DOHH2 (cell line): ENCODE results near the gene SLC7A9.

Experiments
- H3F3A ChIP-seq: fragments of 200-600 bp; sonication (generic), shearing (Covaris generic); 2 replicates; pipeline ENCODE4 v1.6.0; 2016; ENCODE audit warnings: antibody characterized with exemption, mild to moderate bottlenecking; ENCODE audit not compliant: control insufficient read depth, insufficient read depth
- H3K27ac ChIP-seq: fragments of 200-600 bp; sonication (generic); 2 replicates; pipeline ENCODE4 v1.5.1; 2014; ENCODE audit warnings: low read depth, mild to moderate bottlenecking, low read length, moderate library complexity
- H3K27me3 ChIP-seq: fragments of 200-600 bp; sonication (generic); 2 replicates; pipeline ENCODE4 v1.6.1; 2014; ENCODE audit warnings: mild to moderate bottlenecking, low read length, mixed read lengths; ENCODE audit not compliant: control insufficient read depth
- H3K36me3 ChIP-seq: fragments of 200-600 bp; sonication (generic); 2 replicates; pipeline ENCODE4 v1.6.1; 2014; ENCODE audit warnings: mild to moderate bottlenecking, low read length, moderate library complexity, mixed read lengths; ENCODE audit not compliant: control insufficient read depth
- H3K4me1 ChIP-seq: fragments of 200-600 bp; sonication (generic); 2 replicates; pipeline ENCODE4 v1.6.1; 2014; ENCODE audit warnings: mild to moderate bottlenecking, low read length, mixed read lengths; ENCODE audit not compliant: control insufficient read depth
- H3K4me2 ChIP-seq: fragments of 200-600 bp; sonication (generic); 2 replicates; pipeline ENCODE4 v1.6.0; 2014; ENCODE audit warnings: mild to moderate bottlenecking, low read length, moderate library complexity
- H3K4me3 ChIP-seq: fragments of 200-600 bp; sonication (generic); 2 replicates; pipeline ENCODE4 v1.5.1; 2014; ENCODE audit warnings: mild to moderate bottlenecking, low read length, mixed read lengths
- H3K79me2 ChIP-seq: fragments of 200-600 bp; sonication (generic); 2 replicates; pipeline ENCODE4 v1.6.1; 2014; ENCODE audit warnings: mild to moderate bottlenecking, low read length, mixed read lengths; ENCODE audit not compliant: control insufficient read depth
- H3K9me2 ChIP-seq: fragments of 200-600 bp; sonication (generic); replicated peaks from 2 replicates; pipeline ENCODE4 v1.6.1; 2014; ENCODE audit warnings: mild to moderate bottlenecking, low read length, mixed read lengths; ENCODE audit not compliant: control insufficient read depth
- H3K9me3 ChIP-seq: fragments of 200-600 bp; sonication (generic); 2 replicates; pipeline ENCODE4 v1.6.1; 2014; ENCODE audit warnings: antibody characterized with exemption, low read length, mixed read lengths; ENCODE audit not compliant: control insufficient read depth, insufficient read depth
- H4K20me1 ChIP-seq: fragments of 200-600 bp; sonication (generic); 2 replicates; pipeline ENCODE4 v1.6.0; 2014; ENCODE audit warnings: low read depth, mild to moderate bottlenecking, antibody characterized with exemption, low read length, moderate library complexity; ENCODE audit not compliant: control insufficient read depth, insufficient read depth
- EZH2phosphoT487 ChIP-seq: fragments of 200-600 bp; sonication (generic); IDR thresholded peaks from 2 replicates; pipeline ENCODE4 v1.6.1; 2017; ENCODE audit warnings: borderline replicate concordance, mild to moderate bottlenecking, antibody characterized with exemption, low read length, moderate library complexity, mixed read lengths
- TF ChIP-seq, protein P1 (sequence below): fragments of 200-600 bp; sonication (generic); IDR thresholded peaks from one replicate; pipeline ENCODE4 v1.5.1; 2014; ENCODE audit warnings: antibody characterized with exemption, mild to moderate bottlenecking, low read depth, low read length; ENCODE audit not compliant: poor library complexity, severe bottlenecking

Gene SLC7A9

DNA sequence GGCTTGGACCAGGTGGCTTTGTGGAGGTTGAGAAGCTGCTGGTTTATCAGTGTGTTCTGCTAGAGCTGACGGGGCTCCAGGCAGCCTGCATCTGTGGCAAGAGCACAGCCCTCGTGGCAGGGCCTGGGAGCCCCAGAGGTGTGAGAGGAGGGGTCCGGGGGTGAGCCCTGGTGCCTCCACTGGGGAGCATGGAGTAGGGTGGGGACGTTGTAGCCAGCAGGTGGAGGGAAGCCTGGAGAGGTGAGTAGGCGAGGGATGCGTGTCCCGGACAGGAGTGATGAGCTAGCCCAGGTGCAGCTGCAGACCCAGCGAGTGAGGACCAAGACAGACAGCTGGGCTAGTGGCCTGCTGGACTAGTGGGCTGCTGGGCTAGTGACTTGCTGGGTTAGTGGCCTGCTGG, 51.0 kb downstream of the SLC7A9 start:
- no peaks in the 10 kb centered on the region for H3K79me2 ChIP-seq
- peaks cover 4% of the 10 kb centered on the region for H3K27me3 ChIP-seq
- H3K4me3 ChIP-seq, result no peak overlapping the region
- TF ChIP-seq, protein P1, sequence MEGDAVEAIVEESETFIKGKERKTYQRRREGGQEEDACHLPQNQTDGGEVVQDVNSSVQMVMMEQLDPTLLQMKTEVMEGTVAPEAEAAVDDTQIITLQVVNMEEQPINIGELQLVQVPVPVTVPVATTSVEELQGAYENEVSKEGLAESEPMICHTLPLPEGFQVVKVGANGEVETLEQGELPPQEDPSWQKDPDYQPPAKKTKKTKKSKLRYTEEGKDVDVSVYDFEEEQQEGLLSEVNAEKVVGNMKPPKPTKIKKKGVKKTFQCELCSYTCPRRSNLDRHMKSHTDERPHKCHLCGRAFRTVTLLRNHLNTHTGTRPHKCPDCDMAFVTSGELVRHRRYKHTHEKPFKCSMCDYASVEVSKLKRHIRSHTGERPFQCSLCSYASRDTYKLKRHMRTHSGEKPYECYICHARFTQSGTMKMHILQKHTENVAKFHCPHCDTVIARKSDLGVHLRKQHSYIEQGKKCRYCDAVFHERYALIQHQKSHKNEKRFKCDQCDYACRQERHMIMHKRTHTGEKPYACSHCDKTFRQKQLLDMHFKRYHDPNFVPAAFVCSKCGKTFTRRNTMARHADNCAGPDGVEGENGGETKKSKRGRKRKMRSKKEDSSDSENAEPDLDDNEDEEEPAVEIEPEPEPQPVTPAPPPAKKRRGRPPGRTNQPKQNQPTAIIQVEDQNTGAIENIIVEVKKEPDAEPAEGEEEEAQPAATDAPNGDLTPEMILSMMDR, result no peak
- no peak for TF ChIP-seq EZH2phosphoT487
- no peak overlapping the region for H3K27ac ChIP-seq
- no peaks in the 10 kb centered on the region for H3K9me2 ChIP-seq
- H3K4me1 ChIP-seq, result no peaks in the 10 kb centered on the region
- H3K4me2 ChIP-seq, result no peak overlapping the region
- no peaks in the 10 kb centered on the region for H3K9me3 ChIP-seq
- H4K20me1 ChIP-seq, result no peaks in the 10 kb centered on the region
- no peaks in the 10 kb centered on the region for H3K36me3 ChIP-seq
- H3F3A ChIP-seq, result no peaks in the 10 kb centered on the region

DNA sequence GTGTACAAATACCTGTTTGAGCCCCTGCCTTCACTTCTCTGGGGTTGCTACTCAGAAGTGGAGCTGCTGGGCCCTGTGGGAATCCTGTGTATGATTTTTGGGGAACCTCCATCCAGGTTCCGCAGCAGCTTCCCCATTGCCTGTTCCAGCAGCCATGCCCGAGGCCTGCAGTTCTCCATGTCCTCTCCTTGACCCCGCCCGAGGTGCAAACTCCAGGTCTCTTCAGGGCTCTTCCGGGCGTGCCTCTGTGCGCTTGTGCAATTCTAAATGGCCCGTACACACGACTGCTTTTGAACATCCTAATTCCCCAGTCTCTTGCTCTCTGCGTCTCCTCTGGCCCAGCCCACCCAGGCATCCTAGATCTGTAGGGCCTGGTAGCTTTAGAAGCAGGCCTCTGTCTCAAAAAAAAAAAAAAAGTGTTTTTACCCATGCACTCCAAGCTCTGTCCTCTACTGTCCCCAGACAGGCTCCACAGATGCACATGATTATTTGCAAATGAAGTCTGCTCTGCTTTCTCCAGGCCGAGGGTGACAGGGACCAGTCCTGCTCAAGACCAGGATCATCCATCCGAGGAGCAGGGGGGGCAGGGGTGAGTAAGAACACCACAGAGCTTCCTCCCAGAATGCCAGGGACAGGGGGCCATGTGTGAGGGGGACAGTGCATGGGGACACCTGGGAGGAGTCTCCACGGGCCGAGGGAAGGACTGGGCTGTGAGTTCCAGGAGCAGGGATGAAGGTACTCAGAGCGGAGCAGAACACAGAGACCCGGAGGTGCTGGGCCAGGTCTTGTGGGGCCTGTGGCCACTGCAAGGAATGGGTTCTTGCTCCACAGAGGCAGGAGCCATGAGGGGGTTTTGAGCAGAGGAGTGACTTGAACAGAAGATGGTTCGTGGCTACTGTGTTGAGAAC, 51.7 kb downstream of the SLC7A9 start:
- Histone ChIP-seq H3K4me1 (no peaks in the 10 kb centered on the region), H3F3A (no peaks in the 10 kb centered on the region), H3K9me3 (no peaks in the 10 kb centered on the region), H3K27me3 (peaks cover 4% of the 10 kb centered on the region), H3K4me2 (no peak overlapping the region), H3K79me2 (no peaks in the 10 kb centered on the region), H3K9me2 (no peaks in the 10 kb centered on the region), H3K27ac (no peak overlapping the region), H3K4me3 (no peak overlapping the region), H3K36me3 (no peaks in the 10 kb centered on the region), H4K20me1 (no peaks in the 10 kb centered on the region)
- no peak for TF ChIP-seq EZH2phosphoT487

DNA sequence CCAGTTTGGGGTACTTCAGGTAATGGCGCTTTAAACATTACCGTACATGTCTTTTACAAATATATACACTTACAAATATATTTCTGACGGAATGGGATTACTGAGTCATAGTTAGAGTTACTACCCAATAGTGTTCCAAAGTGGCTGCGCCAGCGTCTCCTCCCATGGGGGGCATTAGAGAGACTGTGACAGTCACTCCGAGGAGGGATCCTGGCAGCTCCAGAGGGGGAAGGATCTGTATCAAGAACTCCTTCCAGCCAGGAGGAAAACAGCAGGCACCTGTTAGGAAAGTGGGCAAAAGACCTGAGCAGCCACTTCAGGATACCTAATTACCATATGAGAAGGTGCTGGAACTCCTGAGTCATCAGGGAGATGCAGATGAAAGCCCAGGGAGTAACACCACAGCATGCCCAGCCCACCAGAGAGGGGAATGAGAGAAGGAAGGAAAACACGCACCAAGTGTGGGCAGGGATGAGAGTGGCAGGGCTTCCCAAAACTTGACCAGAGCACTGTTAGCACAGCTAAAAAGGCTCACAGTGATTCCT, 52.9 kb downstream of the SLC7A9 start:
- H3F3A ChIP-seq, result no peaks in the 10 kb centered on the region
- H3K4me2 ChIP-seq, result no peak overlapping the region

More for the DNA sequence above, 52.9 kb downstream of the SLC7A9 start:
- no peaks in the 10 kb centered on the region for H4K20me1 ChIP-seq
- TF ChIP-seq, protein P1, result no peak
- TF ChIP-seq EZH2phosphoT487, result no peak
- no peak overlapping the region for H3K27ac ChIP-seq
- H3K9me3 ChIP-seq, result no peaks in the 10 kb centered on the region
- no peak overlapping the region for H3K4me3 ChIP-seq
- H3K4me1 ChIP-seq, result no peaks in the 10 kb centered on the region
- peaks cover 4% of the 10 kb centered on the region for H3K27me3 ChIP-seq
- no peaks in the 10 kb centered on the region for H3K36me3 ChIP-seq
- no peaks in the 10 kb centered on the region for H3K9me2 ChIP-seq
- H3K79me2 ChIP-seq, result no peaks in the 10 kb centered on the region
